Ovary (tissue), 9 donors: ENCODE measurements around the gene OGA. TPM values are rescaled to one million over a fixed set of nuclear protein-coding genes. Genes with fewer than 3 reads are reported as not detected.

ENCODE experiments used
- DNase-seq, 5 donors: peaks; one replicate each; pipeline ENCODE4 v3.0.0-alpha.2; 2019 to 2020
- H3K27ac ChIP-seq, 2 donors: fragments of 200-600 bp; one replicate each; pipeline versions ENCODE4 v1.5.1 to v1.8.0; 2019 to 2022
- H3K27me3 ChIP-seq: fragments of 200-600 bp; one replicate; pipeline ENCODE4 v1.8.0; 2022
- H3K36me3 ChIP-seq: fragments of 200-600 bp; sonication (generic); one replicate; pipeline ENCODE4 v1.5.1; 2019
- H3K4me1 ChIP-seq: one replicate; pipeline ENCODE4 v1.8.1; 2013; ENCODE audit warnings: mild to moderate bottlenecking, moderate library complexity; ENCODE audit not compliant: insufficient read depth
- H3K4me3 ChIP-seq: fragments of 200-600 bp; sonication (generic); one replicate; pipeline ENCODE4 v1.5.1; 2017
- H3K9me3 ChIP-seq, 2 donors: fragments of 200-600 bp in 1 of 2; sonication (generic) in 1 of 2; one replicate each; pipeline versions ENCODE4 v1.5.1 to v1.8.1; 2013 to 2019; ENCODE audit warnings: mild to moderate bottlenecking in 1 of 2, moderate library complexity in 1 of 2
- EP300 ChIP-seq: sonication (generic); formaldehyde crosslinking; IDR thresholded peaks from one replicate; pipeline ENCODE4 v1.6.1; 2017; ENCODE audit warnings: antibody characterized with exemption
- POLR2A ChIP-seq: fragments of 450-650 bp; IDR thresholded peaks from one replicate; pipeline ENCODE4 v1.6.1; 2017; ENCODE audit warnings: antibody characterized with exemption, mild to moderate bottlenecking, moderate library complexity
- WGBS, 3 donors: extraction: QIAGEN DNeasy Blood & Tissue Kit in 1 of 3; methylation state at CpG; one replicate each; pipeline versions ENCODE4 v1.1.5 to v1.1.7; 2013 to 2017; 5-methylcytosine and 5-hydroxymethylcytosine counted together
- intact Hi-C, 4 donors: fragments of 100-400 bp; cut with DNase I; formaldehyde crosslinking; loops; one replicate each; pipeline versions ENCODE4 v1.11.0 to v1.15.1; 2022 to 2023
- polyA plus RNA-seq, 2 donors: library from polyadenylated mRNA; stranded (reverse); fragments of 200-250 nt in 1 of 2; fragments of 350-450 nt in 1 of 2; fragmentation: Illumina TruSeq in 1 of 2; extraction: RNeasy Lipid Tissue Mini Kit (QIAGEN cat#74804) in 1 of 2; gene quantifications; one replicate each; pipeline ENCODE4 v1.2.3, GENCODE V29; 2013 to 2014
- total RNA-seq, 7 donors: library from RNA; depleted of rRNA in 2 of 7; stranded (reverse); fragments of >200 nt in 2 of 7; fragmentation: NEBNext Ultra II Directional in 3 of 7; extraction: Animal tissue kit (Norgen Biotek cat#: 25700) in 3 of 7; gene quantifications; one replicate each; pipeline versions ENCODE4 v1.1.0 to v1.2.4, GENCODE V29; 2016 to 2023
- TF ChIP-seq, protein P1 (sequence below), 3 donors: fragments of 450-650 bp in 2 of 3; fragments of 200-600 bp in 1 of 3; IDR thresholded peaks; one replicate each; pipeline versions ENCODE4 v1.5.1 to v1.8.0; 2016 to 2022; ENCODE audit warnings: antibody characterized with exemption in 3 of 3, mild to moderate bottlenecking in 1 of 3
- donor health status: DM: no; HTN: no; CAD: no; lungs with moderate emphysema.
- donor health status: DM: no; HTN: no; CAD: no.
- donor health status: Bipolar disorder and iron deficiency.
- donor health status: DM: yes; HTN: yes; CAD: no.
- donor health status: DM: no; HTN: no; CAD: no.
- donor health status: DM: yes; HTN: yes; CAD: no.

Gene OGA
- total and polyA plus RNA-seq, 9 donors = 58.9 to 134 (median 102) TPM

- Histone ChIP-seq H3K27ac (peak overlapping the region in 1 of 2 donors; percentile 81), H3K27me3 (no peaks in the 10 kb centered on the region), H3K36me3 (no peaks in the 10 kb centered on the region), H3K4me1 (peaks cover 16% of the 10 kb centered on the region), H3K4me3 (no peak overlapping the region), H3K9me3 (no peaks in the 10 kb centered on the region)
- WGBS, 3 donors = 94 to 95% (median 95%) methylated on average over 10 of the region's 10 CpGs
- DNase-seq = peak in 1 of 5 donors; percentile 29
- intact Hi-C loops = no loop called here
- TF ChIP-seq POLR2A (no peak), EP300 (no peak)
- TF ChIP-seq, protein P1, sequence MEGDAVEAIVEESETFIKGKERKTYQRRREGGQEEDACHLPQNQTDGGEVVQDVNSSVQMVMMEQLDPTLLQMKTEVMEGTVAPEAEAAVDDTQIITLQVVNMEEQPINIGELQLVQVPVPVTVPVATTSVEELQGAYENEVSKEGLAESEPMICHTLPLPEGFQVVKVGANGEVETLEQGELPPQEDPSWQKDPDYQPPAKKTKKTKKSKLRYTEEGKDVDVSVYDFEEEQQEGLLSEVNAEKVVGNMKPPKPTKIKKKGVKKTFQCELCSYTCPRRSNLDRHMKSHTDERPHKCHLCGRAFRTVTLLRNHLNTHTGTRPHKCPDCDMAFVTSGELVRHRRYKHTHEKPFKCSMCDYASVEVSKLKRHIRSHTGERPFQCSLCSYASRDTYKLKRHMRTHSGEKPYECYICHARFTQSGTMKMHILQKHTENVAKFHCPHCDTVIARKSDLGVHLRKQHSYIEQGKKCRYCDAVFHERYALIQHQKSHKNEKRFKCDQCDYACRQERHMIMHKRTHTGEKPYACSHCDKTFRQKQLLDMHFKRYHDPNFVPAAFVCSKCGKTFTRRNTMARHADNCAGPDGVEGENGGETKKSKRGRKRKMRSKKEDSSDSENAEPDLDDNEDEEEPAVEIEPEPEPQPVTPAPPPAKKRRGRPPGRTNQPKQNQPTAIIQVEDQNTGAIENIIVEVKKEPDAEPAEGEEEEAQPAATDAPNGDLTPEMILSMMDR (IDR thresholded peaks at IDR 0.05) = no peak
Measured at GRCh38 chr10:101827919-101828600, 9.8 kb upstream of the OGA start.

DNA sequence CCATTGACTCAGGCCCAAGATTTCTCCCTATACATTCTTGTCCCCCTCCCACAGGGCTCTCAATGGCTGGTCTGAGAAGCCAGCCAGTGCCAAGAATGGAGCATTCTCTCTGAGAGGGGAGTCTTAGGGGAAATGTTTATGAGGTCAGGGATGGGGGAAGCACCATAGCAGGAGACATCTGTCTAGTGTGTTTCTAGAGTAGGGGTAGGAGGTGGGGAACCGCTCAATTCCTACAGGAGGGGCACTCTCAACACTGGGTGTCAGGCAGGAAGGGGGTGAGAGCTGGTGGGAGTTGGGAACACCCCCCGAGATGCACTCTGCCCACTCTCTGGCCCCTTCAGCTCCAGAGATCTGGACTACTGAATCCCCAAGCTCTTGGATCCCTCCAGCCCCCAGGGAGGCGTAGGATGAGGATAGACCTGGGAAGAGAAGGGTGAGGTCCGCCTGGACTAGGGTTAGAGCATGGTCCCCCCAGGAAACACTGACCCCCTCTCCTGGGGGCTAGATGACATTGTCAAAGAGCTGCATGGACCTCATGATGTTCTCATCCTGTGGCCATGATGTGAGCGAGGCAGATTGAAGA lies 8.7 kb upstream of the OGA start:
- peak in 1 of 5 donors; percentile 22 for DNase-seq
- H3K9me3 ChIP-seq = no peaks in the 10 kb centered on the region
- H3K27ac ChIP-seq = no peak overlapping the region
- intact Hi-C loops = no loop called here
- no peaks in the 10 kb centered on the region for H3K27me3 ChIP-seq
- H3K36me3 ChIP-seq = no peaks in the 10 kb centered on the region
- TF ChIP-seq, protein P1 (IDR thresholded peaks at IDR 0.05) = no peak
- no peak for TF ChIP-seq POLR2A
- TF ChIP-seq EP300 = no peak
- peaks cover 16% of the 10 kb centered on the region for H3K4me1 ChIP-seq
- WGBS, 3 donors = 94 to 97% (median 94%) methylated on average over 5 of the region's 5 CpGs
- H3K4me3 ChIP-seq = no peak overlapping the region

DNA sequence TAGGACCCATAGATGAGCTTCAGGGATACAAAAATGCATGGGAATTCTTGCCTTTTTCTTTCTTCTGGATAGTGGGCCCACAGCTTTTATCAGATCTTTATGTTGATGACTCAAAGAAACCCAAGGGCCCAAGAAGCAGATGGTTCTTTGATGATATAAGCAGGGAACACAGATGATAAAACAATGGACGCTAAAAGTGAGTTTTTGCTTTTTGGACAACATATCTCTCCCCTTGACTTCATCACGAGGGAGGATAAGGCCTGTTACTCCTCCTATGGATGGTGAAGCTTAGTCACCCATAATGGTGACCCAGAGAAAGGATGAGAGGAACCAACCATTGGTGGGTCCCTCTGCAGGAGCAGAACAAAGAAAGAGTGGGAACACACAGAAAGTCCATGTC lies 6.5 kb upstream of the OGA start:
- intact Hi-C loops = no loop called here
- DNase-seq = no peak
- no peak for TF ChIP-seq POLR2A
- TF ChIP-seq EP300 = no peak
- TF ChIP-seq, protein P1 (IDR thresholded peaks at IDR 0.05) = no peak
- H3K4me3 ChIP-seq = no peak overlapping the region
- H3K9me3 ChIP-seq = no peaks in the 10 kb centered on the region
- WGBS, 3 donors = 79 to 87% (median 82%) methylated on average over 2 of the region's 2 CpGs
- no peak overlapping the region for H3K27ac ChIP-seq
- no peaks in the 10 kb centered on the region for H3K36me3 ChIP-seq
- H3K27me3 ChIP-seq = no peaks in the 10 kb centered on the region
- H3K4me1 ChIP-seq = peaks cover 10% of the 10 kb centered on the region

GRCh38 chr10:101818872-101819633 lies 809 bp upstream of the OGA start:
- no peak for DNase-seq
- TF ChIP-seq EP300 (no peak), POLR2A (no peak)
- TF ChIP-seq, protein P1 (IDR thresholded peaks at IDR 0.05) = no peak
- Histone ChIP-seq H3K9me3 (no peaks in the 10 kb centered on the region), H3K27me3 (no peaks in the 10 kb centered on the region), H3K27ac (peak overlapping the region; percentile 33 to 82), H3K36me3 (no peaks in the 10 kb centered on the region), H3K4me3 (peak overlapping the region; percentile 41), H3K4me1 (peaks cover 5% of the 10 kb centered on the region)
- intact Hi-C loops = no loop called here
- 17 to 20% (median 19%) methylated on average over 14 of the region's 14 CpGs for WGBS, 3 donors
